ENCODE data around the gene EIF5A.

EIF5A gene

GRCh38 chr17:7285679-7286078, 21.7 kb upstream of the EIF5A start:
- DNase-seq (ENCODE audit: low read depth in 2 of 2) = no peak

GRCh38 chr17:7289256-7290032, 18.0 kb upstream of the EIF5A start:
- no peak for DNase-seq (ENCODE audit: low read depth in 2 of 2)

GRCh38 chr17:7290166-7290565, 17.3 kb upstream of the EIF5A start:
- DNase-seq (ENCODE audit: low read depth in 2 of 2) = no peak

GRCh38 chr17:7290685-7291084, 16.7 kb upstream of the EIF5A start:
- no peak for DNase-seq (ENCODE audit: low read depth in 2 of 2)

GRCh38 chr17:7292194-7292593, 15.2 kb upstream of the EIF5A start:
- DNase-seq (ENCODE audit: low read depth in 2 of 2) = no peak

- DNase-seq (ENCODE audit: low read depth in 2 of 2) = no peak
Observed at GRCh38 chr17:7292729-7293128, 14.7 kb upstream of the EIF5A start.

GRCh38 chr17:7293159-7293558, 14.3 kb upstream of the EIF5A start:
- DNase-seq (ENCODE audit: low read depth in 2 of 2) = no peak

- DNase-seq (ENCODE audit: low read depth in 2 of 2) = no peak
Observed at GRCh38 chr17:7293816-7294613, 13.4 kb upstream of the EIF5A start.

- peak; percentile 70 to 81 for DNase-seq (ENCODE audit: low read depth in 2 of 2)
Observed at GRCh38 chr17:7294614-7295153, 12.7 kb upstream of the EIF5A start, which contains the start of gene YBX2. Gene YBX2 (minus strand): TSS chr17:7294639. CDS start chr17:7294500, 139 bp downstream.

- no peak for DNase-seq (ENCODE audit: low read depth in 2 of 2)
Observed at GRCh38 chr17:7295230-7296180, 11.9 kb upstream of the EIF5A start.

GRCh38 chr17:7296189-7296861, 11.1 kb upstream of the EIF5A start:
- peak; percentile 60 to 61 for DNase-seq (ENCODE audit: low read depth in 2 of 2)

- DNase-seq (ENCODE audit: low read depth in 2 of 2) = no peak
Observed at GRCh38 chr17:7304179-7304578, 3.2 kb upstream of the EIF5A start.

- DNase-seq (ENCODE audit: low read depth in 2 of 2) = no peak
Observed at GRCh38 chr17:7307686-7308624, 527 bp downstream of the EIF5A start.

- peak; percentile 74 for DNase-seq (ENCODE audit: low read depth in 2 of 2)
Observed at GRCh38 chr17:7308625-7309433, 1.4 kb downstream of the EIF5A start.

GRCh38 chr17:7309628-7310027, 2.2 kb downstream of the EIF5A start:
- DNase-seq (ENCODE audit: low read depth in 2 of 2) = no peak

GRCh38 chr17:7311110-7311705, 3.8 kb downstream of the EIF5A start:
- no peak for DNase-seq (ENCODE audit: low read depth in 2 of 2)

GRCh38 chr17:7312432-7313087, 5.1 kb downstream of the EIF5A start:
- DNase-seq (ENCODE audit: low read depth in 2 of 2) = no peak

Data from stimulated activated CD8-positive, alpha-beta memory T cell treated with anti-CD3 and anti-CD28 coated beads, Interleukin-15, amount 100 ng/mL, for 48 hours (primary cell).